Neural cell (in vitro differentiated cells): Measurements from ENCODE around the gene PRRX1. TPM values are rescaled to one million over a fixed set of nuclear protein-coding genes. Genes with fewer than 3 reads are reported as not detected.
A peak's percentile ranks its signal among the peaks of the same experiment; 100 is the strongest.

Source experiments
- H2AFZ ChIP-seq: fragments of 200-600, 300-800 bp; sonication (generic), shearing (Covaris generic); 2 replicates; pipeline ENCODE4 v1.6.0; 2014; ENCODE audit warnings: low read depth, mild to moderate bottlenecking, antibody characterized with exemption, low read length, moderate library complexity
- H3F3A ChIP-seq: fragments of 200-600 bp; shearing (Covaris generic); 2 replicates; pipeline ENCODE4 v1.6.1; 2016; ENCODE audit warnings: mild to moderate bottlenecking, moderate library complexity, mixed read lengths, antibody characterized with exemption, low read length; ENCODE audit not compliant: insufficient read depth, poor library complexity, severe bottlenecking
- H3K27ac ChIP-seq: fragments of 200-600, 300-800 bp; sonication (generic), shearing (Covaris generic); 2 replicates; pipeline ENCODE4 v1.5.1; 2014; ENCODE audit warnings: mild to moderate bottlenecking, low read length, moderate library complexity
- H3K27me3 ChIP-seq: fragments of 300-800, 200-600 bp; sonication (generic), shearing (Covaris generic); 2 replicates; pipeline ENCODE4 v1.6.0; 2014; ENCODE audit warnings: mild to moderate bottlenecking, low read depth, low read length, moderate library complexity; ENCODE audit not compliant: insufficient read depth
- H3K36me3 ChIP-seq: fragments of 300-800, 200-600 bp; sonication (generic), shearing (Covaris generic); 2 replicates; pipeline ENCODE4 v1.5.1; 2014; ENCODE audit warnings: mild to moderate bottlenecking, antibody characterized with exemption, low read length, moderate library complexity; ENCODE audit not compliant: insufficient read depth
- H3K4me2 ChIP-seq: fragments of 300-800, 200-600 bp; sonication (generic), shearing (Covaris generic); 2 replicates; pipeline ENCODE4 v1.6.0; 2014; ENCODE audit warnings: mild to moderate bottlenecking, low read length
- H3K4me3 ChIP-seq: fragments of 300-800, 200-600 bp; sonication (generic), shearing (Covaris generic); 2 replicates; pipeline ENCODE4 v1.5.1; 2014; ENCODE audit warnings: mild to moderate bottlenecking, low read length, moderate library complexity
- H3K79me2 ChIP-seq: fragments of 200-600 bp; shearing (Covaris generic); replicated peaks from 2 replicates; pipeline ENCODE4 v1.6.0; 2014; ENCODE audit warnings: mild to moderate bottlenecking, low read length, moderate library complexity; ENCODE audit not compliant: insufficient read depth
- H3K9ac ChIP-seq: fragments of 300-800, 200-600 bp; sonication (generic), shearing (Covaris generic); 2 replicates; pipeline ENCODE4 v1.6.1; 2016; ENCODE audit warnings: mild to moderate bottlenecking, low read length, mixed read lengths
- H3K9me2 ChIP-seq: fragments of 200-600 bp; shearing (Covaris generic); 2 replicates; pipeline ENCODE4 v1.6.1; 2016; ENCODE audit warnings: mild to moderate bottlenecking, low read length, mixed read lengths; ENCODE audit not compliant: insufficient read depth
- H3K9me3 ChIP-seq: fragments of 200-600, 300-800 bp; sonication (generic), shearing (Covaris generic); 2 replicates; pipeline ENCODE4 v1.6.1; 2016; ENCODE audit warnings: mild to moderate bottlenecking, mixed run types, low read length, moderate library complexity, mixed read lengths
- H4K20me1 ChIP-seq: fragments of 200-600 bp; shearing (Covaris generic); 2 replicates; pipeline ENCODE4 v1.6.1; 2016; ENCODE audit warnings: mild to moderate bottlenecking, mixed run types; ENCODE audit not compliant: insufficient read depth
- CTCF ChIP-seq: fragments of 450-650 bp; IDR thresholded peaks from 2 replicates; pipeline ENCODE4 v1.5.1; 2014; ENCODE audit warnings: antibody characterized with exemption, mild to moderate bottlenecking, moderate library complexity; ENCODE audit not compliant: poor library complexity, severe bottlenecking
- EP300 ChIP-seq: fragments of 450-650 bp; conservative IDR thresholded peaks from 2 replicates; pipeline ENCODE4 v1.6.1; 2014; ENCODE audit warnings: antibody characterized with exemption, mild to moderate bottlenecking, moderate library complexity; ENCODE audit not compliant: poor library complexity, severe bottlenecking
- EZH2 ChIP-seq: fragments of 200-600, 300-800 bp; shearing (Covaris generic), sonication (generic); IDR thresholded peaks from 2 replicates; pipeline ENCODE4 v1.6.1; 2014; ENCODE audit warnings: antibody characterized with exemption, low read length, borderline replicate concordance, mild to moderate bottlenecking; ENCODE audit not compliant: insufficient read depth, poor library complexity, severe bottlenecking
- MXI1 ChIP-seq: fragments of 450-650 bp; conservative IDR thresholded peaks from 2 replicates; pipeline ENCODE4 v1.6.1; 2014; ENCODE audit warnings: antibody characterized with exemption, mild to moderate bottlenecking; ENCODE audit not compliant: poor library complexity, severe bottlenecking
- POLR2AphosphoS5 ChIP-seq: IDR thresholded peaks from 2 replicates; pipeline ENCODE4 v1.6.1; 2012
- RAD21 ChIP-seq: fragments of 450-650 bp; conservative IDR thresholded peaks from 2 replicates; pipeline ENCODE4 v1.6.1; 2014; ENCODE audit warnings: antibody characterized with exemption, mild to moderate bottlenecking, moderate library complexity
- SMC3 ChIP-seq: fragments of 450-650 bp; conservative IDR thresholded peaks from 2 replicates; pipeline ENCODE4 v1.6.1; 2014; ENCODE audit warnings: antibody characterized with exemption, mild to moderate bottlenecking, moderate library complexity; ENCODE audit not compliant: poor library complexity
- TAF1 ChIP-seq: IDR thresholded peaks from 2 replicates; pipeline ENCODE4 v1.6.1; 2012; ENCODE audit warnings: low read depth
- polyA plus RNA-seq: library from polyadenylated mRNA; depleted of rRNA; stranded (reverse); fragments of >200 nt; gene quantifications from 2 replicates; pipeline ENCODE4 v1.2.3, GENCODE V29; 2014
- TF ChIP-seq, protein P1 (sequence below): IDR thresholded peaks from 2 replicates; pipeline ENCODE4 v1.6.1; 2012; ENCODE audit warnings: borderline replicate concordance

PRRX1 gene
- polyA plus RNA-seq, 1 donor from 2014 or later, result 0.10 TPM

- H3K9me2 ChIP-seq, result no peaks in the 10 kb centered on the region
- H3F3A ChIP-seq, result peaks cover 8% of the 10 kb centered on the region
- H3K4me2 ChIP-seq, result no peak overlapping the region
- TF ChIP-seq SMC3 (no peak), EZH2 (no peak), TAF1 (no peak)
- TF ChIP-seq, protein P1, sequence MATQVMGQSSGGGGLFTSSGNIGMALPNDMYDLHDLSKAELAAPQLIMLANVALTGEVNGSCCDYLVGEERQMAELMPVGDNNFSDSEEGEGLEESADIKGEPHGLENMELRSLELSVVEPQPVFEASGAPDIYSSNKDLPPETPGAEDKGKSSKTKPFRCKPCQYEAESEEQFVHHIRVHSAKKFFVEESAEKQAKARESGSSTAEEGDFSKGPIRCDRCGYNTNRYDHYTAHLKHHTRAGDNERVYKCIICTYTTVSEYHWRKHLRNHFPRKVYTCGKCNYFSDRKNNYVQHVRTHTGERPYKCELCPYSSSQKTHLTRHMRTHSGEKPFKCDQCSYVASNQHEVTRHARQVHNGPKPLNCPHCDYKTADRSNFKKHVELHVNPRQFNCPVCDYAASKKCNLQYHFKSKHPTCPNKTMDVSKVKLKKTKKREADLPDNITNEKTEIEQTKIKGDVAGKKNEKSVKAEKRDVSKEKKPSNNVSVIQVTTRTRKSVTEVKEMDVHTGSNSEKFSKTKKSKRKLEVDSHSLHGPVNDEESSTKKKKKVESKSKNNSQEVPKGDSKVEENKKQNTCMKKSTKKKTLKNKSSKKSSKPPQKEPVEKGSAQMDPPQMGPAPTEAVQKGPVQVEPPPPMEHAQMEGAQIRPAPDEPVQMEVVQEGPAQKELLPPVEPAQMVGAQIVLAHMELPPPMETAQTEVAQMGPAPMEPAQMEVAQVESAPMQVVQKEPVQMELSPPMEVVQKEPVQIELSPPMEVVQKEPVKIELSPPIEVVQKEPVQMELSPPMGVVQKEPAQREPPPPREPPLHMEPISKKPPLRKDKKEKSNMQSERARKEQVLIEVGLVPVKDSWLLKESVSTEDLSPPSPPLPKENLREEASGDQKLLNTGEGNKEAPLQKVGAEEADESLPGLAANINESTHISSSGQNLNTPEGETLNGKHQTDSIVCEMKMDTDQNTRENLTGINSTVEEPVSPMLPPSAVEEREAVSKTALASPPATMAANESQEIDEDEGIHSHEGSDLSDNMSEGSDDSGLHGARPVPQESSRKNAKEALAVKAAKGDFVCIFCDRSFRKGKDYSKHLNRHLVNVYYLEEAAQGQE, result no peak
- H2AFZ ChIP-seq, result no peak overlapping the region
- H3K9ac ChIP-seq, result no peak overlapping the region
- no peaks in the 10 kb centered on the region for H3K36me3 ChIP-seq
- no peak overlapping the region for H3K27ac ChIP-seq
- no peak overlapping the region for H3K4me3 ChIP-seq
- H4K20me1 ChIP-seq, result no peaks in the 10 kb centered on the region
- no peaks in the 10 kb centered on the region for H3K79me2 ChIP-seq
- H3K27me3 ChIP-seq, result peaks cover 72% of the 10 kb centered on the region
- no peaks in the 10 kb centered on the region for H3K9me3 ChIP-seq
Observed at GRCh38 chr1:170659399-170660035, 4.4 kb upstream of the PRRX1 start.

DNA sequence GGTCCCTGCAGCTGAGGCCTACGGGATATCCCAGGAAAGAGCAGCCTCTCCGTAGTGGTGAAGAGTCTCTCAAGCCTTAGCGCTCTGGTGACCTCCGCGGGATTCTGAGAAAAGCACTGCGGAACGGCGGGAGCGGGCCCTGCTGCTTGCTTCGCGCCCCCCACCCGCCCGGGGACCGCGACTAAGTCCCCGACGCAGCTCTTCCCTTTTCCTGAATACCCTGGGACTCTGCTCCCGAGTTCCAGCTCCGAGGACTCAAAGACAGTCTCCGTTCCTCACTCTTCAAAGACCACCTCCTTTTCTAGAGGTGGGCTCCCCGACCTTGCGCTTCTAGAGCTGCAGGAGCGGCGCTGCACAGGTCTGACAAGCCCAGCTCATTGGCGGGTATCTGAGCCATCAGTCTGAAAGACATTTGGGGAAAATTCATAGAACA lies 3.6 kb upstream of the PRRX1 start:
- Histone ChIP-seq H4K20me1 (no peaks in the 10 kb centered on the region), H3K4me3 (peak overlapping the region; percentile 50), H3K79me2 (no peaks in the 10 kb centered on the region), H3F3A (peaks cover 8% of the 10 kb centered on the region), H3K27me3 (peaks cover 80% of the 10 kb centered on the region), H2AFZ (no peak overlapping the region), H3K27ac (no peak overlapping the region), H3K9ac (no peak overlapping the region), H3K9me3 (no peaks in the 10 kb centered on the region), H3K4me2 (no peak overlapping the region), H3K36me3 (no peaks in the 10 kb centered on the region), H3K9me2 (no peaks in the 10 kb centered on the region)
- TF ChIP-seq, protein P1, result no peak
- TF ChIP-seq EP300 (no peak), EZH2 (no peak), CTCF (no peak), TAF1 (no peak), RAD21 (no peak), SMC3 (no peak), POLR2AphosphoS5 (no peak), MXI1 (no peak)
